CD14-positive monocyte (primary cell): ENCODE data around the gene EXTL2. TPM values are rescaled to one million over a fixed set of nuclear protein-coding genes. Genes with fewer than 3 reads are reported as not detected.

ENCODE experiments used
- DNase-seq, 3 donors: peaks; one replicate each; pipeline ENCODE4 v3.0.0-alpha.2; 2011 to 2022
- H2AFZ ChIP-seq: 2 replicates; pipeline ENCODE4 v1.6.0; 2012; ENCODE audit warnings: mild to moderate bottlenecking, low read depth, low read length, inconsistent platforms; ENCODE audit not compliant: insufficient read depth, poor library complexity, severe bottlenecking
- H3K27ac ChIP-seq, 2 donors: 1 replicate in 1 of 2; 2 replicates in 1 of 2; pipeline ENCODE4 v1.5.1; 2012 to 2013; ENCODE audit warnings: low read length in 2 of 2, control low read depth in 1 of 2, inconsistent platforms in 1 of 2, low read depth in 1 of 2, mild to moderate bottlenecking in 1 of 2
- H3K27me3 ChIP-seq, 2 donors: one replicate each; pipeline versions ENCODE4 v1.6.0 to v1.6.1; 2011 to 2013; ENCODE audit warnings: low read length in 2 of 2; ENCODE audit not compliant: control insufficient read depth in 2 of 2, insufficient read depth in 2 of 2
- H3K36me3 ChIP-seq, 2 donors: replicated peaks in 1 of 2; 1 replicate in 1 of 2; 2 replicates in 1 of 2; pipeline versions ENCODE4 v1.5.1 to v1.6.1; 2012 to 2013; ENCODE audit warnings: low read length in 2 of 2, control low read depth in 1 of 2, inconsistent platforms in 1 of 2, mild to moderate bottlenecking in 1 of 2; ENCODE audit not compliant: insufficient read depth in 2 of 2, control insufficient read depth in 1 of 2
- H3K4me1 ChIP-seq, 2 donors: 1 replicate in 1 of 2; 2 replicates in 1 of 2; pipeline versions ENCODE4 v1.5.1 to v1.6.1; 2012 to 2013; ENCODE audit warnings: low read length in 2 of 2, control low read depth in 1 of 2, inconsistent platforms in 1 of 2, mild to moderate bottlenecking in 1 of 2, moderate library complexity in 1 of 2; ENCODE audit not compliant: insufficient read depth in 2 of 2, control insufficient read depth in 1 of 2
- H3K4me2 ChIP-seq: replicated peaks from 2 replicates; pipeline ENCODE3; 2012; ENCODE audit warnings: low read length, moderate library complexity, mild to moderate bottlenecking; ENCODE audit not compliant: poor library complexity, severe bottlenecking; ENCODE audit errors: extremely low read depth
- H3K4me3 ChIP-seq, 3 experiments: fragments of 200-600 bp in 1 of 3; sonication (generic) in 1 of 3; replicated peaks in 1 of 3; 1 replicate in 2 of 3; 2 replicates in 1 of 3; pipeline ENCODE4 v1.5.1; 2011 to 2013; ENCODE audit warnings: low read length in 3 of 3, mild to moderate bottlenecking in 3 of 3, control low read depth in 2 of 3, low read depth in 2 of 3, inconsistent platforms in 1 of 3, moderate library complexity in 1 of 3
- H3K79me2 ChIP-seq: 2 replicates; pipeline ENCODE4 v1.6.0; 2012; ENCODE audit warnings: mild to moderate bottlenecking, control low read depth, inconsistent platforms, low read length, moderate library complexity; ENCODE audit not compliant: insufficient read depth
- H3K9ac ChIP-seq: 2 replicates; pipeline ENCODE4 v1.6.0; 2017; ENCODE audit warnings: low read length, mild to moderate bottlenecking; ENCODE audit not compliant: insufficient read depth, poor library complexity, severe bottlenecking
- H3K9me3 ChIP-seq, 2 donors: replicated peaks in 1 of 2; 1 replicate in 1 of 2; 2 replicates in 1 of 2; pipeline versions ENCODE4 v1.5.1 to v1.6.1; 2012 to 2013; ENCODE audit warnings: low read length in 2 of 2, control low read depth in 1 of 2; ENCODE audit not compliant: control insufficient read depth in 1 of 2, insufficient read depth in 1 of 2
- H4K20me1 ChIP-seq: 2 replicates; pipeline ENCODE4 v1.6.0; 2012; ENCODE audit warnings: mild to moderate bottlenecking, low read length, control low read depth, moderate library complexity; ENCODE audit not compliant: insufficient read depth
- H3K27ac Mint-ChIP-seq, 7 donors: one replicate each; pipeline ENCODE4 v1.8.0; 2020; ENCODE audit warnings: mild to moderate bottlenecking in 7 of 7, mixed read lengths in 7 of 7, moderate library complexity in 6 of 7, inconsistent platforms in 2 of 7
- H3K27me3 Mint-ChIP-seq, 3 donors: one replicate each; pipeline ENCODE4 v1.8.0; 2021 to 2022; ENCODE audit warnings: low read depth in 3 of 3, mild to moderate bottlenecking in 3 of 3, mixed read lengths in 3 of 3, moderate library complexity in 3 of 3, inconsistent platforms in 1 of 3
- H3K36me3 Mint-ChIP-seq, 2 donors: one replicate each; pipeline ENCODE4 v1.8.0; 2020; ENCODE audit warnings: mixed read lengths in 2 of 2, inconsistent platforms in 1 of 2, mild to moderate bottlenecking in 1 of 2
- H3K4me1 Mint-ChIP-seq: one replicate; pipeline ENCODE4 v1.8.0; 2020; ENCODE audit warnings: mild to moderate bottlenecking, mixed read lengths
- H3K4me3 Mint-ChIP-seq, 2 donors: one replicate each; pipeline ENCODE4 v1.8.0; 2020; ENCODE audit warnings: mild to moderate bottlenecking in 2 of 2, mixed read lengths in 2 of 2, moderate library complexity in 1 of 2
- H3K9me3 Mint-ChIP-seq, 7 donors: one replicate each; pipeline ENCODE4 v1.8.0; 2020 to 2022; ENCODE audit warnings: mixed read lengths in 7 of 7, mild to moderate bottlenecking in 6 of 7, moderate library complexity in 6 of 7, inconsistent platforms in 2 of 7
- CTCF ChIP-seq: fragments of 200-600 bp; IDR thresholded peaks from one replicate; pipeline ENCODE4 v1.8.0; 2022; ENCODE audit warnings: antibody characterized with exemption, mild to moderate bottlenecking
- WGBS: methylation state at CpG from one replicate; pipeline ENCODE4 v1.1.5; 2013; ENCODE audit warnings: missing lambda C conversion rate; ENCODE audit not compliant: insufficient coverage; 5-methylcytosine and 5-hydroxymethylcytosine counted together
- intact Hi-C, 2 donors: fragments of 100-400 bp; cut with micrococcal nuclease; formaldehyde crosslinking; loops; one replicate each; pipeline versions ENCODE4 v1.15.0 to v1.15.1; 2023
- polyA plus RNA-seq, 3 donors: library from polyadenylated mRNA; depleted of rRNA in 1 of 3; unstranded in 2 of 3; stranded (reverse) in 1 of 3; fragments of 300-500 nt in 2 of 3; fragments of >200 nt in 1 of 3; fragmentation: Illumina TruSeq in 2 of 3; gene quantifications; 1 replicate in 2 of 3; 2 replicates in 1 of 3; pipeline ENCODE4 v1.2.3, GENCODE V29; 2012 to 2021

Gene EXTL2
- polyA plus RNA-seq, 3 donors = 0.89 to 1.2 (median 0.92) TPM

- H3K9me3 Mint-ChIP-seq = peaks cover 0 to 16% (median 4%) of the 10 kb centered on the region in 7 donors
- H3K4me2 ChIP-seq = no peak overlapping the region
- no peak for DNase-seq
Observed at GRCh38 chr1:100835866-100836842, 58.5 kb downstream of the EXTL2 start.

More at GRCh38 chr1:100835866-100836842, 58.5 kb downstream of the EXTL2 start:
- H4K20me1 ChIP-seq = no peaks in the 10 kb centered on the region
- no peak for TF ChIP-seq CTCF
- Mint-ChIP-seq H3K27me3 (no peaks in the 10 kb centered on the region), H3K36me3 (no peaks in the 10 kb centered on the region), H3K4me3 (no peak overlapping the region), H3K27ac (no peak overlapping the region), H3K4me1 (peaks cover 3% of the 10 kb centered on the region)
- no peaks in the 10 kb centered on the region for H3K36me3 ChIP-seq
- no peaks in the 10 kb centered on the region for H3K9me3 ChIP-seq
- intact Hi-C loops = no loop called here
- no CpG with 5 or more reads among the region's 9 CpGs for WGBS
- no peak overlapping the region for H3K9ac ChIP-seq
- no peaks in the 10 kb centered on the region for H3K79me2 ChIP-seq
- H3K4me3 ChIP-seq = no peak overlapping the region
- H3K4me1 ChIP-seq = no peaks in the 10 kb centered on the region
- no peak overlapping the region for H2AFZ ChIP-seq
- H3K27me3 ChIP-seq = no peaks in the 10 kb centered on the region
- no peak overlapping the region for H3K27ac ChIP-seq
